NB4 (cell line): ENCODE measurements around the gene PRR36.

ENCODE experiments used
- CTCF ChIP-seq: IDR thresholded peaks from one replicate; pipeline ENCODE4 v1.5.1; 2012; ENCODE audit warnings: low read depth, low read length
- POLR2A ChIP-seq: IDR thresholded peaks from 2 replicates; pipeline ENCODE4 v1.6.1; 2011; ENCODE audit warnings: mild to moderate bottlenecking; ENCODE audit not compliant: insufficient read length; ENCODE audit errors: extremely low read depth

- TF ChIP-seq POLR2A (no peak), CTCF (no peak)
Measured at GRCh38 chr19:7877249-7877836, 3.2 kb upstream of the PRR36 start.
